ENCODE measurements around the gene VPS51.
"Not testable (repeated sequence)": the region's sequence is repeated elsewhere in the genome, so short reads cannot be mapped to it uniquely, and the experiment has no call there.

VPS51 gene

GRCh38 chr11:65134952-65135632 is 39.1 kb downstream of the VPS51 start:
- peak; percentile 98 for DNase-seq (ENCODE audit: low read depth)

GRCh38 chr11:65135633-65136145 is 39.7 kb downstream of the VPS51 start:
- no peak for DNase-seq (ENCODE audit: low read depth)

DNA sequence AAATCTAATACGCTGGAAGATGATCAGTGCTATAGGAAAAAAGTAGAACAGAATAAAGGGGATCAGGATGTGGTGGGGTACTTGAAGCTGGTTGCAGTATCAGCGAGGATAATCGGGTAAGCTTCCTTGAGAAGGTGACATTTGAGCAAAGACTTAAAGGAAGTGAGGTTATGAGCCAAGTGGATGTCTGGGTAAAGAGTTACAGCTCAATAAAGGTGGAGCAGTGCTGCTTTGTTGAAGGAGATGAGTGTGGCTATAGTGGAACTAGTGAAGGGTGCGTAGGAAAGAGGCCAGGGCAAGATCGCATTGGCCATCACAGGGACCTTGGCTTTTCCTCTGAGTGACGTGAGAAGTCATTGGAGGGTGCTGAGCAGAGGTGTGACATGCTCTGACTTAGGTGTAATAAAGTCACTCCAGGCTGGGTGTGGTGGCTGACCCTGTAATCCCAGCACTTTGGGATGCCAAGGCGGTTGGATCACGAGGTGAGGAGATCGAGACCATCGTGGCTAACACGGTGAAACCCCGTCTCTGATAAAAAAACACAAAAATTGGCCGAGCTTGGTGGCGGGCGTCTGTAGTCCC is 40.6 kb downstream of the VPS51 start:
- DNase-seq (ENCODE audit: low read depth) = no peak

DNA sequence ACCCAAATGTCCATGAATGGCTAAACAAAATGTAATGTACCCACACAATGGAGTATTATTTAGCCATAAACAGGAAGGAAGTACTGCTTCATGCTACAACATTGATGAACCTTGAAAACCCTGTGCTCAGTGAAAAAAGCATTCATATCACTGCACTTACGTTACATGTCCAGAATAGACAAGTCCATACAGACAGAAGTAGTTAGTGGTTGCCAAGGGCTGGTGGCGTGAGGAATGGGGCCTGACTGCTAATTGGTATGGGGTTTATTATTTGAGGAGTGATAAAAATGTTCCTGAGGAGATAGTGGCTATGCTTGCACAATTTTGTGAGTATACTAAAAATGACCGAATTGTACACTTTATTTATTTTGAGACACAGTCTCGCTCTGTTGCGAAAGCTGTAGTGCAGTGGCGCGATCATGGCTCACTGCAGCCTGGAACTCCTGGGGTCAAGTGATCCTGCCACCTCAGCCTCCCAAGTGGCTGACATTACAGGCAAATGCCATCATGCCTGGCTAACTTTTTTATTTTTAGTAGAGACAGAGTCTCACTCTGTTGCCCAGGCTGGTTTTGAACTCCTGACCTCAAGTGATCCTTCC is 46.0 kb downstream of the VPS51 start:
- no peak for DNase-seq (ENCODE audit: low read depth)

- no peak for DNase-seq (ENCODE audit: low read depth)
These were observed 51.5 kb downstream of the VPS51 start for GRCh38 chr11:65147352-65148075.

DNA sequence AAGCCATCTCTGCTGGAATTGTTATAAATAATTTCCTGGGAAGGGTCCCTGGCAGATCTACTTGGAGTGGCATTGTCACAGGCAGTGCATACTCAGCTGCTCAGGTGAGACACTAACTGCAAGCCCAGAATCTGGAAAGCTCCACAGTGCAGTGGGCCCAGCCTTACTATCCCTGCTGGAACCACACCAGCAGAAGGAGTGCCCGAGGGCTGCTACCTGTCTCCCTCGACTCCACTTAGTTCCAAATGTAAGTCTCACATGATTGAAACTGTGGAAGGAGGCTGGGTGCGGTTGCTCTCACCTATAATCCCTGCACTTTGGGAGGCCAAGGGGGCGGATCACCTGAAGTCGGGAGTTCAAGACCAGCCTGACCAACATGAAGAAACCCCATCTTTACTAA is 52.6 kb downstream of the VPS51 start:
- DNase-seq (ENCODE audit: low read depth) = no peak

- not testable (repeated sequence) for DNase-seq (ENCODE audit: low read depth)
These were observed 54.1 kb downstream of the VPS51 start for GRCh38 chr11:65150131-65150508.

- peak; percentile 91 for DNase-seq (ENCODE audit: low read depth)
These were observed 54.7 kb downstream of the VPS51 start for GRCh38 chr11:65150509-65151299.

DNA sequence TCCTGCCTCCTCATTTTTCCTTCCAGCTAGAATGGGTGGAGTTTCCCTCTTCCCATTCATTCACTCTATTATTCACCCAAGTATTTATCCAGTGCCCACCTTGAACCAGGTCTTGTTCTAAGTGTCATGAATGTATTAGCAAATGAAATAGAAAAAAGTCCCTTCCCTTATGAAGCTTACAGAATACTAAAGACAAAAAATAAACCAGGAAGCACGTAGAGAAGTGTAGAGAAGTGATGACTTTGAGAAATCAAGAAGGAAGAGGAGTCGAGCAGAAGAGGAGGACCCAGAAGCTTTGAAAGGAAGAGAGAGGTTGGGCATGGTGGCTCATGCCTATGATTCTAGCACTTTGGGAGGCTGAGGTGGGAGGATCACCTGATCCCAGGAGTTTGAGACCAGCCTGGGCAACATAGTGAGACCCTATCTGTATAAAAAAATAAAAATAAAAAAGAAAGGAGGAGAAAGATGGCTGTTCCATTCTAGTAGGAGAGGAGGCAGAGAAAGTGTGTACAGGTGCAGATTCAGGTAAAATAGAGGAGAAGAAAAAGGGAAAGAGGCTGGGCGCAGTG is 55.4 kb downstream of the VPS51 start:
- no peak for DNase-seq (ENCODE audit: low read depth)

DNA sequence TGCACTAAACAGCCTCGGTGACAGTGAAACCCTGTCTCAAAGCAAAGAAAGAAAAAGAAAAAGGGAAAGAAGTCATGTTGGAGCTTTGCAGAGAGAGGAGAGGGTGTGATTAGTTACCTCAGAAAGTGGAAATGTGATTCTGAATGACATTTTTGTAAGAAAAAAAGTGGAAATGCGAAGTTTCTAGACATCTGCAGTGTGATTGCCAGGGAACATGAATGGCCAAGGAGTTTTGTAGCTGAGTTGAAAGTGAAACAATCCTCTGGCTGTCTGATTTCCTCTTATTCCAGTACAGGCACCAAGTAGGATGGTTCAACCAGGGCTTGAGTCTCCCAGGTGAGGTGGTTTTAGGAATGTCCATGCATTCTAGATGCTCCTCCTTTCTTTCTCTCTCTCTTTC is 56.1 kb downstream of the VPS51 start:
- no peak for DNase-seq (ENCODE audit: low read depth)

DNA sequence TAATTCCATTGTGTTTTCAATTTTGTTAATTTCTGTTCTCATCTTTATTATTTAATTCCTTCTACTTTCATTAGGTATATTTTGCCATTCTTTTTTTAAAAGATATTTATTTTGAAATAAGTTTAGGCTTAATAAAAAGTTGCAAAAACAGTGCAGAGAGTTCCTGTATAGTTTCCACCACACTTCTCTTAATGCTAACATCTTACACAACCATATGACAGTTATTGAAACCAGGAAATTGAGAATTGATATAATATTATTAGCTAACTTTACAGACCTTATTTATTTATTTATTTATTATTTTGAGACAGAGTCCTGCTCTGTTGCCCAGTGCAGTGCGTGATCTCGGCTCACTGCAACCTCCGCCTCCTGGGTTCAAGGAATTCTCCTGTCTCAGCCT is 60.2 kb downstream of the VPS51 start:
- DNase-seq (ENCODE audit: low read depth) = no peak

DNA sequence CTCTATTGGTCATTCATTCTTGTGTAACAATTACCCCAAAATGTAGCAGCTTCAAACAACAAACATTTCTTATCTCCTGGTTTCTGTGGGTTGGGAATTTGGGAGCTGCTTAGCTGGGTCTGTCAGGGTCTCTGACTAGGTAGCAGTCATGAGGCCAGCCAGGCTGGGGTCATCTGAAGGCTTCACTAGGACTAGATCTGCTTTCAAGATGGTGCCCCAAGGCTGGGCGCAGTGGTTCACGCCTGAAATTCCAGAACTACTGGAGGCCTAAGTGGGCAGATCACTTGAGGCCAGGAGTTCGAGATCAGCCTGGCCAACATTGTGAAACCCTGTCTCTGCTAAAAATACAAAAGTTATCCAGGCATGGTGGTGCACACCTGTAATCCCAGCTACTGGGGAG is 60.9 kb downstream of the VPS51 start:
- no peak for DNase-seq (ENCODE audit: low read depth)

GRCh38 chr11:65157336-65157735 is 61.3 kb downstream of the VPS51 start:
- DNase-seq (ENCODE audit: low read depth) = no peak

GRCh38 chr11:65159012-65159411 is 63.0 kb downstream of the VPS51 start:
- no peak for DNase-seq (ENCODE audit: low read depth)

DNA sequence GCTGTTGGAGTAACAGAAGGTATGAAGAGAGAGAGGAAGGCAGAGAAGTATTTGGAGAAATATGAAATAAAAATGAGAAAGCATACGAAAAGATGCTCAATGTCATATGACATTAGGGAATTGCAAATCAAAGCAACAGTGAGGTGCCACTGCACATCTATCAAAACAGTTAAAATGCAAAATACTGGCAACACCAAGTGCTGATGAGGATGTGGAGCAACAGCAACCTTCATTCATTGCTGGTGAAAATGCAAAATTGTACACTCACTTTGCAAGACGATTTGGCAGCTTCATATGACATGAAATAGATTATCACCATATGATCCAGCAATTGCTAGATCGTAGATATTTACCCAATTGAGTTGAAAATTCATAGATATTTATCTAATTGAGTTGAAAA is 64.6 kb downstream of the VPS51 start:
- no peak for DNase-seq (ENCODE audit: low read depth)
